ENCODE data around the gene RAB12.
"Not testable (repeated sequence)": the region's sequence is repeated elsewhere in the genome, so short reads cannot be mapped to it uniquely, and the experiment has no call there.

Gene RAB12

DNA sequence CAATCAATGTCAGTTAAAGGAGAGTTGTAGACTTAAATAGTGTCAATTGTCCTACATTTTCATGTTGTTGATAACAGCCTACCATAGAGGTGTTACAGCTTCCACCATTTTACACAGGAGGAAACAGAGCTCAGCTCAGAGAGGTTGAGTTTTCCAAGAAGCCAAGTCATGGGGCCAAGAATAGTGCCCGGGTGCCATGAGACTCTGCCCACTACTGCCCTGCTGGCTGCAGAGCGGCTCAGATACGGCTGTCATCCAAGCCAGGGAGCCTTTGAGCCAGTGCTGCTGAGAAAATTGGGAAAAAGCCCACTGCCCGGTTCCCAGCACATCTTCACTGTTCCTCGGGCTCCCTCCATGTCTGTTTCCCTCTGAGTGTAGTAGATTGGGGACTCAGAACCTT is 22.0 kb downstream of the RAB12 start:
- no peak overlapping the region for H3K4me3 ChIP-seq (ENCODE audit: low read depth, low read length)
- no peak for DNase-seq (ENCODE audit: low read depth)
- TF ChIP-seq, protein P1, sequence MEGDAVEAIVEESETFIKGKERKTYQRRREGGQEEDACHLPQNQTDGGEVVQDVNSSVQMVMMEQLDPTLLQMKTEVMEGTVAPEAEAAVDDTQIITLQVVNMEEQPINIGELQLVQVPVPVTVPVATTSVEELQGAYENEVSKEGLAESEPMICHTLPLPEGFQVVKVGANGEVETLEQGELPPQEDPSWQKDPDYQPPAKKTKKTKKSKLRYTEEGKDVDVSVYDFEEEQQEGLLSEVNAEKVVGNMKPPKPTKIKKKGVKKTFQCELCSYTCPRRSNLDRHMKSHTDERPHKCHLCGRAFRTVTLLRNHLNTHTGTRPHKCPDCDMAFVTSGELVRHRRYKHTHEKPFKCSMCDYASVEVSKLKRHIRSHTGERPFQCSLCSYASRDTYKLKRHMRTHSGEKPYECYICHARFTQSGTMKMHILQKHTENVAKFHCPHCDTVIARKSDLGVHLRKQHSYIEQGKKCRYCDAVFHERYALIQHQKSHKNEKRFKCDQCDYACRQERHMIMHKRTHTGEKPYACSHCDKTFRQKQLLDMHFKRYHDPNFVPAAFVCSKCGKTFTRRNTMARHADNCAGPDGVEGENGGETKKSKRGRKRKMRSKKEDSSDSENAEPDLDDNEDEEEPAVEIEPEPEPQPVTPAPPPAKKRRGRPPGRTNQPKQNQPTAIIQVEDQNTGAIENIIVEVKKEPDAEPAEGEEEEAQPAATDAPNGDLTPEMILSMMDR (conservative IDR thresholded peaks at IDR 0.05; ENCODE audit: low read depth, low read length): no peak

DNA sequence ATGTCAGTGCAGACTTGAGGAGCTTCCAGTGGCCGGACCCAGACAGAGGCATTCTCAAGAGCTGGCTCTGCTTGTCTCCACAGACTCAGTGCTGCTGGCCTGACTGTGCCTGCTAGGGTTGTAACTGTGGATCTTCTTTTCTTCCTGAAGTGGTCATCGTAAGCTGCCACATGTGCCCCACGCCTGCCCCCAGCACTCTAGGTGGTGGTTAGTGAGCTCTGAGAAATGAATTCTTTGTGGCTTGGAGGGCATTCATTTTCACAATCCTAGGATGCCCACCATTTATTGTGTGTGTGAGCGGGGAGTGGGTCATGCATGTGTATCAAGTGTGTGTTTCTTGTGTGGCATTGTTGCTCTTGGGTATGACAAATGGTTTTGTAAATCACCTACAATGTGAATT is 23.1 kb downstream of the RAB12 start:
- TF ChIP-seq, protein P1 (conservative IDR thresholded peaks at IDR 0.05; ENCODE audit: low read depth, low read length): no peak
- no peak for DNase-seq (ENCODE audit: low read depth)
- no peak overlapping the region for H3K4me3 ChIP-seq (ENCODE audit: low read depth, low read length)

DNA sequence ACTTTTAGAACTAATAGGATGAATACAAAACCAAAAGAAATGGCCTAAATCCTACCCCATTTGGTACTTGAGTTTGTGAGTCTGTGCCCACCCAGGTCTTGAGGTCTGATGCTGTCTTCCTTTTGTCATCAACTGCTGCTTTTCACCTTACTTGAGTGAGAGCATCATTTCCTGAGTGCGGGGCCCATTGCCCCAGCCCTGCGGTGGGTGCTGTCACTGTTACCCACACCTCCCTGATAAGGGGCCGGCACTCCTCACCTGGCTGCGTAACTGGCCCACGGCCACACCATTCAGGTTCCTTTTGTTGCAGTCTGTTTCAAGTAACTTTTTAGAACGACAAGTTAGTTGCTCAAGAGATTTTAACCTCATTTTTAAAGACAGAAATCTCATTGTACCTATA is 25.3 kb downstream of the RAB12 start:
- no peak overlapping the region for H3K4me3 ChIP-seq (ENCODE audit: low read depth, low read length)

DNA sequence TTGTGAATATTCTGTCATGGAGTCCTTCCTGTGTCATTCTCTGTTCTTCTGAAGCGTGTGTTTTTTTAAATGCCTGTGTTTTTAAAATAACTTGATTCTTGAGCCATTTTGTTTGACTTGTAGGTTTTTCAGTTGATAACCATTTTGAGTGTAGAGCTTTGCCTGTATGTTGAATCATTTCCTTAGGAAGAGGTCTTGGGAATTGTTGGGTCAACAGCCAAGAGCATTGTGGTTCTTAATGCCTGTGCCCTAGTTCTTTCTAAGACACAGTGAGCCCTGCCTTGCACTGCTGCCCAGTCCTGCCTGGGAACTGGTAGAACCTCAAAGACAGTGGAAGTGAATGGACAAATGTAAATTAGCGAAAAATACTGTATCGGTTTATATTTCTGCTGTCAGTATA is 25.9 kb downstream of the RAB12 start:
- TF ChIP-seq, protein P1 (conservative IDR thresholded peaks at IDR 0.05; ENCODE audit: low read depth, low read length): no peak
- no peak for DNase-seq (ENCODE audit: low read depth)
- no peak overlapping the region for H3K4me3 ChIP-seq (ENCODE audit: low read depth, low read length)

More for the DNA sequence above, 25.3 kb downstream of the RAB12 start:
- TF ChIP-seq, protein P1 (conservative IDR thresholded peaks at IDR 0.05; ENCODE audit: low read depth, low read length): no peak
- DNase-seq (ENCODE audit: low read depth): no peak

DNA sequence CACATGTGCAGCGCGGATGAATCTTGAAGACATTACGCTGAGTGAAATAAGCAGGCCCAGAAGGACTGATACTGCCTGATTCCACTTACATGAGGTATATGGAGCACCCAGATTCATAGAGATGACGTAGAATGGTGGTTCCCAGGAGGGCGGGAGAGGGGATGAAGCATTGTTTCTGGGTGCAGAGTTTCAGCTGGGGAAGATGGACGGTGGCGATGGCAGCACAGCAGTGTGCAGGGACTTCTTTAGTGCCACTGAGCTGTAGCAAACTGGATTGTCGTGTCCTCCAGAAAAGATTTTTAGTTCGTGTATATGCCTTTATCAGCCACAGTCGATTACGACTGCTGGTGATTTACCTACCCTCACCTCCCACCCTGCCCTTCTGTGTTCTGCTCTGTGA is 30.5 kb downstream of the RAB12 start:
- DNase-seq (ENCODE audit: low read depth): no peak
- H3K4me3 ChIP-seq (ENCODE audit: low read depth, low read length): no peak overlapping the region
- TF ChIP-seq, protein P1 (conservative IDR thresholded peaks at IDR 0.05; ENCODE audit: low read depth, low read length): no peak

DNA sequence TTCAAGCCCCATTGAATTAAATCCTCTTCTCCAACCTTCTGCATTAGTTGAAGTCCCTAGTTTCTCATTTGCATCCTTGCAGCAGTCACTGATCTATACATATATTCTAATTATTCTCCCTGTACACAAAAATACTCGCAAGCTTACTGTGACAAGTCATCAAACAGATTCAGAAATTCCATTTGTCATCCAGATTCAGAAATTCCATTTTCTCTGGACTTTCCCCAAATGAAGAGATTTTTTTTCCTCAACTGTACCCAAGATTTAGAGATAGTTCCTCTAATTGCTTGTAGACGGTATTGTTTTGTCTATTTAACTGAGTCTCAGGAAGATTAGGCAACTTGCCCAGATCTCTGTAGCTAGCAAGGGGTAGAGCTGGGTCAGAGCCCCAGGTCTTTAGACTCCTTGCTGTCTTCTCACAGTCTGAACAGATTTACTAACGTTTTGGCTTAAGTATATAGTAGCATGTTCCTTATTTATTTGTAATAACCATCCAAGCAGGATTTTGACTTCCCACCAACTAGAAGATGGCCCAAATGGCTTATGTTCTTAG is 34.2 kb downstream of the RAB12 start:
- TF ChIP-seq, protein P1 (conservative IDR thresholded peaks at IDR 0.05; ENCODE audit: low read depth, low read length): no peak
- DNase-seq (ENCODE audit: low read depth): peak; percentile 37
- no peak overlapping the region for H3K4me3 ChIP-seq (ENCODE audit: low read depth, low read length)

DNA sequence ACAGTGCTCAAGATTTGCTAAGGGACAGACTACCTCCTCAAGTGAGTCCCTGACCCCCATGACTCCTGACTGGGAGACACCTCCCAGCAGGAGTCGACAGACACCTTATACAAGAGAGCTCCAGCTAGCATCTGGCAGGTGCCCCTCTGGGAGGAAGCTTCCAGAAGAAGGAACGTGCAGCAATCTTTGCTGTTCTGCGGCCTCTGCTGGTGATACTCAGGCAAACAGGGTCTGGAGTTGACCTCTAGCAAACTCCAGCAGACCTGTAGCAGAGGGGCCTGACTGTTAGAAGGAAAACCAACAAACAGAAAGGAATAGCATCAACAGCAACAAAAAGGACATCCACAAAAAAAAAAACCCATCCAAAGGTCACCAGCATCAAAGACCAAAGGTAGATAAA is 38.1 kb downstream of the RAB12 start:
- DNase-seq (ENCODE audit: low read depth); H3K4me3 ChIP-seq (ENCODE audit: low read depth, low read length): not testable (repeated sequence)

DNA sequence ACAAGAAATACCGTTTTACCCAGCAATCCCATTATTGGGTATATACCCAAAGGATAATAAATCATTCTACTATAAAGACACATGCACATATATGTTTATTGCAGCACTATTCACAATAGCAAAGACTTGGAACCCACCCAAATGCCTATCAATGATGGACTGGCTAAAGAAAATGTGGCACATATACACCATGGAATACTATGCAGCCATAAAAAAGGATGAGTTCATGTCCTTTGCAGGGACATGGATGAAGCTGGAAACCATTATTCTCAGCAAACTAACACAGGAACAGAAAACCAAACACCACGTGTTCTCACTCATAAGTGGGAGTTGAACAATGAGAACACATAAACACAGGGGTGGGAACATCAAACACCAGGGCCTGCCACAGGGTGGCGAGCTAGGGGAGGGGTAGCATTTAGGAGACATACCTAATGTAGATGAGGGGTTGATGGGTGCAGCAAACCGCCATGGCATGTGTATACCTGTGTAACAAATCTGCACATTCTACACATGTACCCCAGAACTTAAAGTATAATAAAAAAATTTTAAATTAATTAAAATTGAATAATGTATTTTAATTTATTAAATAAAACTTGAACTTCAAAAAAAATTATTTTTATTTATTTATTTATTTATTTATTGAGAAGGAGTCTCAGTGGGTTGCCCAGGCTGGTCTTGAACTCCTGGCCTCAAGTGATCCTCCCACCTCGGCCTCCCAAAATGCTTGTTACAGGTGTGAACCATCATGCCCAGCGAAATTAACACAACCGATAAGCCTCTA is 42.4 kb downstream of the RAB12 start:
- H3K4me3 ChIP-seq (ENCODE audit: low read depth, low read length); DNase-seq (ENCODE audit: low read depth): not testable (repeated sequence)
